CD8-positive, alpha-beta memory T cell (primary cell): Measurements from ENCODE around the gene LIN28B. TPM values are rescaled to one million over a fixed set of nuclear protein-coding genes. Genes with fewer than 3 reads are reported as not detected.

Experiments used
- CTCF ChIA-PET: fragments of 350-600 bp; sonication (Branson Sonifier 250); formaldehyde crosslinking; loops from one replicate; lab custom pipeline; 2021; ENCODE audit warnings: antibody characterized with exemption; lab: Charles Lee
- POLR2A ChIA-PET: fragments of 350-600 bp; sonication (Branson Sonifier 250); formaldehyde crosslinking; loops from one replicate; lab custom pipeline; 2021; ENCODE audit warnings: antibody characterized with exemption; lab: Charles Lee
- DNase-seq, 5 donors: peaks; one replicate each; pipeline versions ENCODE4 v3.0.0 to v3.0.0-alpha.2; 2020 to 2022; ENCODE audit warnings: mixed read lengths in 1 of 5
- H3K27ac ChIP-seq: one replicate; pipeline ENCODE4 v1.7.0; 2013; ENCODE audit warnings: low read depth, mild to moderate bottlenecking, low read length, moderate library complexity
- H3K27me3 ChIP-seq: 2 replicates; pipeline ENCODE4 v1.7.0; 2013; ENCODE audit warnings: low read length, mild to moderate bottlenecking; ENCODE audit not compliant: insufficient read depth, poor library complexity, severe bottlenecking
- H3K36me3 ChIP-seq: 2 replicates; pipeline ENCODE4 v1.7.0; 2013; ENCODE audit warnings: mild to moderate bottlenecking, low read length, moderate library complexity; ENCODE audit not compliant: insufficient read depth
- H3K4me1 ChIP-seq: 2 replicates; pipeline ENCODE4 v1.7.0; 2013; ENCODE audit warnings: mild to moderate bottlenecking, low read length, moderate library complexity; ENCODE audit not compliant: insufficient read depth
- H3K4me3 ChIP-seq: 2 replicates; pipeline ENCODE4 v1.7.0; 2013; ENCODE audit warnings: mild to moderate bottlenecking, low read length
- H3K9me3 ChIP-seq: 2 replicates; pipeline ENCODE4 v1.7.0; 2013; ENCODE audit warnings: mild to moderate bottlenecking, low read length
- H3K27ac Mint-ChIP-seq, 8 donors: one replicate each; pipeline ENCODE4 v1.8.0; 2020 to 2021; ENCODE audit warnings: mixed read lengths in 8 of 8, mild to moderate bottlenecking in 6 of 8, inconsistent platforms in 3 of 8, moderate library complexity in 3 of 8
- H3K27me3 Mint-ChIP-seq, 2 donors: one replicate each; pipeline ENCODE4 v1.8.0; 2020 to 2021; ENCODE audit warnings: mixed read lengths in 2 of 2, mild to moderate bottlenecking in 1 of 2, moderate library complexity in 1 of 2
- H3K36me3 Mint-ChIP-seq, 3 donors: one replicate each; pipeline ENCODE4 v1.8.0; 2020 to 2021; ENCODE audit warnings: mixed read lengths in 3 of 3, inconsistent platforms in 1 of 3, mild to moderate bottlenecking in 1 of 3
- H3K4me1 Mint-ChIP-seq, 3 donors: one replicate each; pipeline ENCODE4 v1.8.0; 2020 to 2021; ENCODE audit warnings: mixed read lengths in 3 of 3, inconsistent platforms in 1 of 3, mild to moderate bottlenecking in 1 of 3
- H3K4me3 Mint-ChIP-seq, 7 donors: one replicate each; pipeline ENCODE4 v1.8.0; 2020 to 2021; ENCODE audit warnings: mixed read lengths in 7 of 7, mild to moderate bottlenecking in 6 of 7, moderate library complexity in 4 of 7, inconsistent platforms in 2 of 7
- H3K9me3 Mint-ChIP-seq, 5 donors: one replicate each; pipeline ENCODE4 v1.8.0; 2020 to 2022; ENCODE audit warnings: mixed read lengths in 5 of 5, mild to moderate bottlenecking in 3 of 5, moderate library complexity in 2 of 5, inconsistent platforms in 1 of 5
- polyA plus RNA-seq: library from polyadenylated mRNA; unstranded; fragments of 300-500 nt; fragmentation: Illumina TruSeq; gene quantifications from one replicate; pipeline ENCODE4 v1.2.3, GENCODE V29; 2021
- total RNA-seq, 2 experiments: library from RNA; stranded (reverse); gene quantifications; one replicate each; pipeline ENCODE4 v1.2.3, GENCODE V29; 2021

LIN28B gene
- total and polyA plus RNA-seq, 3 experiments from 2014 or later = not detected

DNA sequence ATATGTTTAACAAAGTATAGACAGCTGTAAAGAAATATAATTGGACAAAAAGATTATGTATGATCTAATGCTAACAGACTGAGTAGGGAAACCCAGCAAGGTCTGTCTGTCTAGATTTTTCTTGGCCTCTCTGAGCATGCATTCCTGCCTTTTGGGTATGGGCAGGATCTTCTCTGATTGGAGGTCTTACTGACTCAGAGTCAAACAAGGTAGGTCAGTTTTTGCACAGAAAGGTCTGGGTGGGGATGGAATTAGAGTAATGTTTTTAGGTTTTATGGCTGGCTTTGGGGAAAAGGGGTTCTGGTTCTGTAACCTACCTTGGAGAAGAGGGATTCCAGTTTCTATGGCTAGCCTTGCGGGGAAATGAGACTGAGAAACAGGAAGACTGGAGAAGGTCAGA, 65.5 kb downstream of the LIN28B start:
- H3K4me3 Mint-ChIP-seq = no peak overlapping the region
- no peak for DNase-seq
- Histone ChIP-seq H3K27me3 (no peaks in the 10 kb centered on the region), H3K27ac (no peak overlapping the region), H3K36me3 (no peaks in the 10 kb centered on the region), H3K9me3 (no peaks in the 10 kb centered on the region), H3K4me1 (no peaks in the 10 kb centered on the region), H3K4me3 (no peak overlapping the region)
- no peaks in the 10 kb centered on the region for H3K4me1 Mint-ChIP-seq
- H3K27ac Mint-ChIP-seq = no peak overlapping the region
- ChIA-PET CTCF (no interaction called here), POLR2A (no interaction called here)
- H3K27me3 Mint-ChIP-seq = peaks cover 7 to 41% of the 10 kb centered on the region in 2 donors
- H3K36me3 Mint-ChIP-seq = no peaks in the 10 kb centered on the region
- no peaks in the 10 kb centered on the region for H3K9me3 Mint-ChIP-seq

GRCh38 chr6:105024803-105025202, 67.9 kb downstream of the LIN28B start:
- DNase-seq = no peak
- Histone ChIP-seq H3K9me3 (no peaks in the 10 kb centered on the region), H3K4me1 (no peaks in the 10 kb centered on the region), H3K4me3 (no peak overlapping the region), H3K27ac (no peak overlapping the region), H3K27me3 (no peaks in the 10 kb centered on the region), H3K36me3 (no peaks in the 10 kb centered on the region)
- H3K27ac Mint-ChIP-seq = no peak overlapping the region
- H3K9me3 Mint-ChIP-seq = no peaks in the 10 kb centered on the region
- ChIA-PET POLR2A (no interaction called here), CTCF (no interaction called here)
- H3K4me1 Mint-ChIP-seq = no peaks in the 10 kb centered on the region
- H3K36me3 Mint-ChIP-seq = no peaks in the 10 kb centered on the region
- H3K4me3 Mint-ChIP-seq = no peak overlapping the region
- peaks cover 0 to 30% of the 10 kb centered on the region in 2 donors for H3K27me3 Mint-ChIP-seq

- Histone ChIP-seq H3K27me3 (no peaks in the 10 kb centered on the region), H3K4me1 (no peaks in the 10 kb centered on the region), H3K4me3 (no peak overlapping the region), H3K27ac (no peak overlapping the region), H3K36me3 (no peaks in the 10 kb centered on the region), H3K9me3 (no peaks in the 10 kb centered on the region)
- CTCF ChIA-PET = no interaction called here
- no peak for DNase-seq
- Mint-ChIP-seq H3K4me1 (no peaks in the 10 kb centered on the region), H3K27ac (no peak overlapping the region), H3K9me3 (no peaks in the 10 kb centered on the region), H3K27me3 (peaks cover 4 to 15% of the 10 kb centered on the region in 2 donors), H3K36me3 (no peaks in the 10 kb centered on the region), H3K4me3 (no peak overlapping the region)
- POLR2A ChIA-PET = no interaction called here
These were observed 72.0 kb downstream of the LIN28B start for GRCh38 chr6:105028898-105029297.

GRCh38 chr6:105029581-105029980, 72.7 kb downstream of the LIN28B start:
- Mint-ChIP-seq H3K27ac (no peak overlapping the region), H3K4me1 (no peaks in the 10 kb centered on the region), H3K4me3 (no peak overlapping the region), H3K27me3 (peaks cover 6 to 18% of the 10 kb centered on the region in 2 donors), H3K9me3 (no peaks in the 10 kb centered on the region), H3K36me3 (no peaks in the 10 kb centered on the region)
- CTCF ChIA-PET = no interaction called here
- no peaks in the 10 kb centered on the region for H3K36me3 ChIP-seq
- POLR2A ChIA-PET = no interaction called here
- H3K27ac ChIP-seq = no peak overlapping the region
- no peaks in the 10 kb centered on the region for H3K27me3 ChIP-seq
- H3K9me3 ChIP-seq = no peaks in the 10 kb centered on the region
- no peak for DNase-seq
- H3K4me3 ChIP-seq = no peak overlapping the region
- H3K4me1 ChIP-seq = no peaks in the 10 kb centered on the region

DNA sequence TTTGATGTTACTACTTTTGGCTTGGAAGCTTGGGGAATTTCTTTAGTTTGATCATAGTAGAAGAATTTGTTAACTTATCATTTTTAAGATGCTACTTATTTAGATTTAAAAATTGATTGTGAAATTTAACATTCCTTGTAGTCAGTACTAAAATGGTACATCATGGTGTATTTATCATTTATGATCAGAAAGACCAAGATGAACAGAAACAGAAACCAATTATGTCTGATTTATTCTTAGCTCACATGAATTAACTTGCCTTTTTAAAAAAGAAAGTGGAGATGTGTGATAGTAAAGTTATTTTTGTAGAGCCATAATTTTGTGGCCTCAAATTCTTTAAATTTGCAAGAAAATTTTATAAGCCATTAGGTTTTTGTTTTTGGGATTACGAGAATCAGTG, 77.6 kb downstream of the LIN28B start:
- Histone ChIP-seq H3K36me3 (no peaks in the 10 kb centered on the region), H3K4me3 (no peak overlapping the region), H3K4me1 (no peaks in the 10 kb centered on the region), H3K27me3 (no peaks in the 10 kb centered on the region), H3K27ac (no peak overlapping the region), H3K9me3 (no peaks in the 10 kb centered on the region)
- no peak overlapping the region for H3K4me3 Mint-ChIP-seq
- ChIA-PET POLR2A (no interaction called here), CTCF (no interaction called here)
- no peaks in the 10 kb centered on the region for H3K4me1 Mint-ChIP-seq
- peaks cover 13 to 31% of the 10 kb centered on the region in 2 donors for H3K27me3 Mint-ChIP-seq
- no peaks in the 10 kb centered on the region for H3K9me3 Mint-ChIP-seq
- DNase-seq = no peak
- no peaks in the 10 kb centered on the region for H3K36me3 Mint-ChIP-seq
- no peak overlapping the region for H3K27ac Mint-ChIP-seq

GRCh38 chr6:105035299-105035698, 78.4 kb downstream of the LIN28B start:
- ChIA-PET POLR2A (no interaction called here), CTCF (no interaction called here)
- DNase-seq = no peak
- H3K4me1 ChIP-seq = no peaks in the 10 kb centered on the region
- H3K9me3 Mint-ChIP-seq = no peaks in the 10 kb centered on the region
- H3K36me3 Mint-ChIP-seq = no peaks in the 10 kb centered on the region
- peaks cover 13 to 31% of the 10 kb centered on the region in 2 donors for H3K27me3 Mint-ChIP-seq
- H3K27me3 ChIP-seq = no peaks in the 10 kb centered on the region
- no peaks in the 10 kb centered on the region for H3K36me3 ChIP-seq
- H3K9me3 ChIP-seq = no peaks in the 10 kb centered on the region
- H3K4me3 ChIP-seq = no peak overlapping the region
- H3K27ac ChIP-seq = no peak overlapping the region
- no peak overlapping the region for H3K27ac Mint-ChIP-seq
- H3K4me3 Mint-ChIP-seq = no peak overlapping the region
- no peaks in the 10 kb centered on the region for H3K4me1 Mint-ChIP-seq

- Histone ChIP-seq H3K4me3 (no peak overlapping the region), H3K27ac (no peak overlapping the region), H3K27me3 (no peaks in the 10 kb centered on the region), H3K9me3 (no peaks in the 10 kb centered on the region), H3K36me3 (no peaks in the 10 kb centered on the region), H3K4me1 (no peaks in the 10 kb centered on the region)
- H3K27ac Mint-ChIP-seq = no peak overlapping the region
- no peaks in the 10 kb centered on the region for H3K36me3 Mint-ChIP-seq
- H3K4me3 Mint-ChIP-seq = no peak overlapping the region
- H3K27me3 Mint-ChIP-seq = peaks cover 13 to 34% of the 10 kb centered on the region in 2 donors
- no peak for DNase-seq
- POLR2A ChIA-PET = no interaction called here
- no peaks in the 10 kb centered on the region for H3K4me1 Mint-ChIP-seq
- no peaks in the 10 kb centered on the region for H3K9me3 Mint-ChIP-seq
- CTCF ChIA-PET = no interaction called here
These were observed 79.4 kb downstream of the LIN28B start for GRCh38 chr6:105036351-105036750.

- H3K36me3 ChIP-seq = no peaks in the 10 kb centered on the region
- H3K36me3 Mint-ChIP-seq = no peaks in the 10 kb centered on the region
- CTCF ChIA-PET = no interaction called here
These were observed 81.4 kb downstream of the LIN28B start for GRCh38 chr6:105038259-105038658.

GRCh38 chr6:105041880-105042279, 85.0 kb downstream of the LIN28B start:
- peaks cover 5 to 34% of the 10 kb centered on the region in 2 donors for H3K27me3 Mint-ChIP-seq
- H3K4me1 Mint-ChIP-seq = no peaks in the 10 kb centered on the region
- no peaks in the 10 kb centered on the region for H3K36me3 ChIP-seq
- ChIA-PET CTCF (no interaction called here), POLR2A (no interaction called here)
- H3K36me3 Mint-ChIP-seq = no peaks in the 10 kb centered on the region
- peaks cover 0 to 2% (median 0%) of the 10 kb centered on the region in 5 donors for H3K9me3 Mint-ChIP-seq
- H3K27ac Mint-ChIP-seq = peak overlapping the region in 1 of 8 donors; percentile 14
- no peaks in the 10 kb centered on the region for H3K4me1 ChIP-seq
- no peak overlapping the region for H3K4me3 Mint-ChIP-seq
- no peak overlapping the region for H3K27ac ChIP-seq
- no peak for DNase-seq
- H3K27me3 ChIP-seq = no peaks in the 10 kb centered on the region
- no peaks in the 10 kb centered on the region for H3K9me3 ChIP-seq
- no peak overlapping the region for H3K4me3 ChIP-seq

More at GRCh38 chr6:105038259-105038658, 81.4 kb downstream of the LIN28B start:
- Mint-ChIP-seq H3K4me1 (no peaks in the 10 kb centered on the region), H3K27ac (no peak overlapping the region), H3K9me3 (no peaks in the 10 kb centered on the region), H3K27me3 (peaks cover 10 to 43% of the 10 kb centered on the region in 2 donors), H3K4me3 (no peak overlapping the region)
- POLR2A ChIA-PET = no interaction called here
- Histone ChIP-seq H3K9me3 (no peaks in the 10 kb centered on the region), H3K27me3 (no peaks in the 10 kb centered on the region), H3K27ac (no peak overlapping the region), H3K4me3 (no peak overlapping the region), H3K4me1 (no peaks in the 10 kb centered on the region)
- DNase-seq = no peak
